ENCODE results near the gene SLC6A3.

- no peak for TF ChIP-seq FOXA1 (IDR thresholded peaks at IDR 0.05)
- TF ChIP-seq ARNT (IDR thresholded peaks at IDR 0.05): no peak
- TF ChIP-seq TARDBP (IDR thresholded peaks at IDR 0.05): no peak
- TF ChIP-seq BHLHE40 (IDR thresholded peaks at IDR 0.05; ENCODE audit: borderline replicate concordance): no peak
- TF ChIP-seq ZNF384 (IDR thresholded peaks at IDR 0.05): no peak
- no peak for TF ChIP-seq FOXK2 (IDR thresholded peaks at IDR 0.05)
- no peak for TF ChIP-seq FOXM1 (IDR thresholded peaks at IDR 0.05; ENCODE audit: borderline replicate concordance)
- no peak for TF ChIP-seq SP1 (IDR thresholded peaks at IDR 0.05)
- no peak for TF ChIP-seq HDGF (IDR thresholded peaks at IDR 0.05; ENCODE audit: borderline replicate concordance)
- TF ChIP-seq CTBP1 (IDR thresholded peaks at IDR 0.05; ENCODE audit: borderline replicate concordance): no peak
- no peak for TF ChIP-seq PKNOX1 (IDR thresholded peaks at IDR 0.05)
- TF ChIP-seq L3MBTL2 (conservative IDR thresholded peaks at IDR 0.05): no peak
Observed at GRCh38 chr5:1480217-1480616, 35.0 kb upstream of the SLC6A3 start.

Measured in HEK293T (cell line).